GM19438 (cell line): ENCODE data around the gene HJV.

ENCODE experiments used
- ATAC-seq: cut with Tn5 transposase; IDR thresholded peaks from one replicate; pipeline ENCODE4 v1.9.1; 2021; ENCODE audit warnings: low read depth; ENCODE audit not compliant: unreplicated experiment

The HJV gene

DNA sequence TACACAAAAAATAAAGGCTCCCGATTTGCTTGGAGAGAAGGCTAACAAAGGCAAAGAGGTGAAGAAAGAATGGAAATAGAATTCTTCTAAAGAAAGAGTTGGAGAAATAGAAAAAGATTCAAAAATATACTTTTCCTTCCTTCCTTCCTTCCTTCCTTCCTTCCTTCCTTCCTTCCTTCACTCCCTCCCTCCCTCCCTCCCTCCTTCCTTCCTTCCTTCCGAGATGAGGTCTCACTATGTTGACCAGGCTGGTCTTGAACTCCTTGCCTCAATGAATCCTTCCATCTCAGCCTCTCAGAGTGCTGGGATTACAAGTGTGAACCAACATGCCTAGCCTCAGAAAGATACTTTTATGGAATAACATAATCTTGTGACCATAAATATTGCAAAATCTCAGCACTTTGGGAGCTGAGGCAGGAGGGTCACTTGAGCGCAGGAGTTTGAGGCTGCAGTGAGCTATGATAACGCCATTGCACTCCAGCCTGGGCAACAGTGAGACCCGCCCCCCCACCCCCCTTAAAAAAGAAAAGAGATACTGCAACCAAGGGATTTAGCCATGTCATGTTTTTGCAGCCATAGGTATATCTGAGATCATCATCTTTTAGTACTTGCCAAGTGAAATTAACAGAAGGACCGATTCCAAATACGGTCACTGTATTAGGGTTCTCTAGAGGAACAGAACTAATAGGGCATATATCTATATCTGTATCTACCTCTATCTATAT, 1.0 kb upstream of the HJV start:
- no peak for ATAC-seq

GRCh38 chr1:146021050-146021445, 487 bp downstream of the HJV start:
- ATAC-seq, result no peak

DNA sequence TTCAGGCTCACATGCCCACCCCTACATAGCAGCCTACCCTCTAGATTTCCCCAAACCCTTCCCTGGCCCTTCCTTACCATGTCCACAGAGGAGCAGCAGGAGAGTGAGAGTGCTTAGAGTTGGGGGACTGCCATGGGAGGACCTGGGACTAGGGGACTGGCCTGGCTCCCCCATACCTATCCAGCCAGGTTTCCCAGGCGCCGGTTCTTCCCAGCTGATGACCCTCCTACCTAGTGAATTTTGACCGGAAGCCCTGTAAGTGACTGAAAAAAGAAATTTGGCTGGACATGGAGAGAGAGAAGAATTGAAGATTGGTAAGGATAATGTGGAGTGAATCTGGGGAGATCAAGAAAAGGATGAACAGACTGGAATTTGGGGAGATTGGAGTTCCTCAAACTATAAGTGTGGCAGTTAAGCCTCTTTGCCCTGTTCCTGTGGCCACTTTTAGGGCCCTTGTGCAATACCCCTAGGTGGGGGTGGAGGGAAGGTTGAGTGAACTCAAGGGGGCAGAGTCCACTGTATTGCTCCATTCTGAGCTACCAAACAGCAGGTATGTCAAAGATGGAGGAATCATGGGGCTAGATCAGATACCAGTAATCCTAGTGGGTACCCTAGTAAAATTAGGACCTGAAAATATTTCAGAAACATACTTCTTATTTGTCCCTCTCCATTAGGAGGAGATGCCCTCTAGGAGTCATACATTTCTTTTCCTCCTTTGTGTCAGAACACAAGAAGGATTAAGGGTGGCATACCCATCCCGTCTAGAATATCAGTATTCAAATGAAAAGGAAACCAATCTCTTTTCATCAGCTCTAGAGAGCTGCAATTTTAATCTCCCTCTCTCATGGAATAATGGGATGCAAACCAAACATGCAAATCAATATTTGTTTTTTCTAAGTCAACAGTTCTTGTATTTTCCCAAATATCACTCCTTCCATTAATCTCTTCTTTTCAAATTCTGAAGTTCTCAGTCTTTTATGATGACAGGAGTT, 1.2 kb downstream of the HJV start:
- ATAC-seq, result no peak

- no peak for ATAC-seq
Observed at GRCh38 chr1:146019231-146020057, 2.1 kb downstream of the HJV start.

DNA sequence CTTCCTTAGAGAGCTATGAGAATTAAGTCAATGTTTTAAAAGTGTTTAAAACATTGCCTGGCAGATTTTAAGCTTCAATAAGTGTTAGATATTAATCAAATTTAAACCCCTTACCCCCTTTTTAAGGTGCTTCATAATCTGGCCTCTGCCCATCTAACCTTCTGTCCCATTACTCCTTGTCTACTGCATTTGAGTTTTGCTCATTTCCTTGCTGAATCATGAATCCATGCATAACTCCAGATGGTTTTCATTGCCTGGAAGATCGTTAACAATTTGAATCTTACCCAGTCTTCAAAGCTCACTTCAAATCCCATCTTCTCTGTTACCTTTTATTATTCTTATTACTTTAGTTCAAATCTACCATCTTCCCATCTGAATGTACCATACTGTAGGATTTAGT, 4.6 kb downstream of the HJV start:
- no peak for ATAC-seq

GRCh38 chr1:146013559-146013922, 8.0 kb downstream of the HJV start:
- no peak for ATAC-seq

GRCh38 chr1:146012703-146013558, 8.6 kb downstream of the HJV start:
- ATAC-seq, result no peak

- ATAC-seq, result no peak
Observed at GRCh38 chr1:146010126-146010738, 11.3 kb downstream of the HJV start.

GRCh38 chr1:146007489-146008133, 13.9 kb downstream of the HJV start:
- no peak for ATAC-seq

GRCh38 chr1:146001709-146002108, 19.8 kb downstream of the HJV start:
- ATAC-seq, result no peak

DNA sequence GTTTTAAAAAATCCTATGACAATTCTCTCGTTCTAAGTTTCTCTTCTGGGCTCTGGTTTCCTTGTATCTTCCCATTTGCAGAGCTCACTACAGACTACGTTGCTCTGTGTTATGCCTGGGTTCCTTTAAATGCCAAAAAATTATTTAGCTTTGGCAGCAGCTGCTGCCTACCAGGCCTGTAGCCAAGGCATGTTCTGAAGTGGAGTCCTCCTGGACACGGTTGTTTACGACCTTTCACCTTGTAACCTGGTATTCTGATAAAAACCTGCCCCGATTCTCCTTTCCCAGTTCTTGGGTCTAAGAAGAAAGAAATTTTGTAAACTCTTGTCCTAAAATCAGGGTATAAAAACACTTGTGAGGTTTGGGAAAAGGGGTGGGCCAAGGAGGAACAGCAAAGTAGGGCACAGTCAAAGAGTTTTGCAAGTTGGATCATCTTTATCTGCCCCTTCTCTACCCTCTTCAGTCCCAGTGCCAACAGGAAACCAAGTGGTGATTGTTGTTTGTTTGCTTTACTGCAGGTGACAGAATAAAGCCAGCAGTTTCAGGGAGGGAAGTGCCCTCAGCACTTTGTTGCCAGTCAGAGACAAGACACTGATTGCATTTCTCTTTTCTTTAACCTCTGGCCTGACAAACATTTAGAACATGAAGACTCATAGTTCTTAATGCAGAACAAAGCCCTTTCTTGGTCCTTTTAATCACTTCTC, 22.1 kb downstream of the HJV start:
- no peak for ATAC-seq

- ATAC-seq, result no peak
Observed at GRCh38 chr1:145997718-145998023, 23.9 kb downstream of the HJV start.

DNA sequence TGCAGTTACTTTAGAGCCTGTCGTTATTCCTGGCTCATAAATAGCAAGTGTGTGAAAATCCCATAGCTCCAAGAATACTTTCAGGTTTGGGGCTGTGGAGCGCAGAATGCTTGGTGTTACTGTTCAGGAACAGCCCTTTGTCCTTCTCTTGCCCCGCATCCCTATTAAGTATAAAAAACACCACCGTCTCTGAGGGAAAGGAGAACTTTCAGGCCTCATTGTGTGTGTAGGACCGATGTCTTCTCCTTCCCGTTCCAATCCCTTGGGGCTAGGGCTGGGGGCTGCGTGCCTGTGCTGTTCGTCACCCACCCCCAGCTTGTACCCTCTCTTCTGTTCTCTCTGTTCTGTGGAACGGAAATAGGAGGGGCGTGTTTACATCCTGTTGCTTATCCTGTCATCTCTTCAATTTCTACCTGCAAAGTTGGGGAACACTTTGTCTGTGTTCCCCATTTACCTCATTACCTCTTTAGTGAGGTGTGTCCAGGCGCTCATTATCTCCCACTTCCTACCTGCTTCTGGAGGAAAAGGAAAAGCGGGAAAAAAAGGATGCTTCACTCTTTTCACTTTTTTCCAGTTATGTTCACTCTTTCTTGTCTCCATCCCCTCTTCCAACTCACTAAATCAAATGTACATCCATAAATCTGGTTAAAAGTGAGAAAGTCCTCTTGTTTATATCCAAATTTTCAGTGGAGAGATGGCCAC, 24.4 kb downstream of the HJV start:
- peak; percentile 55 for ATAC-seq

DNA sequence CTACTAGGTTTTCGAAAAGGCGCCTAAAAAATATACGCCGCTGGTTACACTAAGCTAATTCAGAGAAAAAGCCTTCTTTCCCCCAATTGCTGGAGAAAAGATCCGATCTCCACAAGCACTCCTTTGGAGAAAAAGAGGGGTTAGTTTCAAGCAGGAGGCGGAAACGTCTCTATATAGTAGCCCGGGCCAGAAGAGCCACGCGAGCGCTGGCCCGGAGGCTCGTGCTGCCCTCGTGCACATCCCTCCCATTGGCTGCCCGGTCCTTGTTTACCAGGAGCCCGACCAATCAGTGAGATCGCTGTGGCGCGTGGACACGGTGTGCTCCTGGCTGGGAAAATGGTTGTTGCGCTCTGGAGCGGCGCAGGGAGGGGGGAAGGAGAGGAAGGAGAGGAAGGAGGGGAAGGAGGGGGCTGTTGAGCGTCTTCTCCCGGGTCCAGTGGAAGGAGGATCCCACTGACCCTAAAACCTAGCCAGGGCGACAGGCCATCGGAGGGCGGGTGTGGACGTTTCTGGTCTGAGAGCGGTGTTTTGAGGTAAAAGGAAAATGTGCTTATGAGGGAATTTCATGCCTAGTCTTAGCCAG, 25.0 kb downstream of the HJV start, which contains the start of gene TXNIP:
TSS of gene TXNIP (minus strand) at position 147 of the 583 bp plus-strand sequence. CDS start 313 bp downstream, outside the sequence.
- ATAC-seq, result peak; percentile 89

- ATAC-seq, result no peak
Observed at GRCh38 chr1:145995964-145996432, 25.5 kb downstream of the HJV start.

- ATAC-seq, result no peak
Observed at GRCh38 chr1:145995148-145995881, 26.2 kb downstream of the HJV start.
